ENCODE results near the gene SMIM24. TPM values are rescaled to one million over a fixed set of nuclear protein-coding genes. Genes with fewer than 3 reads are reported as not detected.

The SMIM24 gene
- total RNA-seq, 1 donor from 2014 or later, result 1.7 TPM

- H3K4me3 Mint-ChIP-seq, result no peak overlapping the region
- no peak for DNase-seq (ENCODE audit: low spot score)
- Histone ChIP-seq H4K20me1 (ENCODE audit: low read depth) (no peaks in the 10 kb centered on the region), H3K27me3 (peaks cover 29% of the 10 kb centered on the region), H3K79me2 (ENCODE audit: low read depth) (no peaks in the 10 kb centered on the region), H3K27ac (no peak overlapping the region), H3F3A (ENCODE audit: low read depth) (peaks cover 7% of the 10 kb centered on the region), H3K4me1 (no peaks in the 10 kb centered on the region), H3K36me3 (no peaks in the 10 kb centered on the region), H2AFZ (replicated peaks) (no peak overlapping the region), H3K4me3 (no peak overlapping the region), H3K4me2 (no peak overlapping the region), H3K9me3 (ENCODE audit: low read depth) (no peaks in the 10 kb centered on the region), H3K9ac (no peak overlapping the region)
- H3K27me3 Mint-ChIP-seq (ENCODE audit: insufficient read depth, low read depth), result peaks cover 15% of the 10 kb centered on the region
- H3K27ac Mint-ChIP-seq, result no peak overlapping the region
- peaks cover 14% of the 10 kb centered on the region for H3K4me1 Mint-ChIP-seq
- no peaks in the 10 kb centered on the region for H3K9me3 Mint-ChIP-seq
- no peaks in the 10 kb centered on the region for H3K36me3 Mint-ChIP-seq
- TF ChIP-seq EZH2phosphoT487 (IDR thresholded peaks at IDR 0.05) (no peak), EZH2 (IDR thresholded peaks at IDR 0.05) (no peak)
These were observed 2.8 kb downstream of the SMIM24 start for GRCh38 chr19:3477506-3477905.

GRCh38 chr19:3476830-3477229 lies 3.5 kb downstream of the SMIM24 start:
- no peaks in the 10 kb centered on the region for H3K79me2 ChIP-seq (ENCODE audit: low read depth)
- no peak overlapping the region for H3K4me2 ChIP-seq
- DNase-seq (ENCODE audit: low spot score), result no peak
- peaks cover 11% of the 10 kb centered on the region for H3K4me1 Mint-ChIP-seq
- no peak overlapping the region for H3K27ac ChIP-seq
- no peaks in the 10 kb centered on the region for H3K36me3 ChIP-seq
- no peaks in the 10 kb centered on the region for H3K9me3 ChIP-seq (ENCODE audit: low read depth)
- no peak overlapping the region for H3K9ac ChIP-seq
- peaks cover 17% of the 10 kb centered on the region for H3K27me3 Mint-ChIP-seq (ENCODE audit: insufficient read depth, low read depth)
- no peak overlapping the region for H3K4me3 ChIP-seq
- H3K36me3 Mint-ChIP-seq, result no peaks in the 10 kb centered on the region
- H3K27ac Mint-ChIP-seq, result no peak overlapping the region
- no peaks in the 10 kb centered on the region for H3K4me1 ChIP-seq
- TF ChIP-seq EZH2 (IDR thresholded peaks at IDR 0.05), result no peak
- TF ChIP-seq EZH2phosphoT487 (IDR thresholded peaks at IDR 0.05), result no peak
- TF ChIP-seq CTCF (IDR thresholded peaks at IDR 0.05), result no peak
- H3F3A ChIP-seq (ENCODE audit: low read depth), result peaks cover 7% of the 10 kb centered on the region
- H3K27me3 ChIP-seq, result peaks cover 34% of the 10 kb centered on the region
- no peaks in the 10 kb centered on the region for H3K9me3 Mint-ChIP-seq
- H2AFZ ChIP-seq (replicated peaks), result no peak overlapping the region
- H3K4me3 Mint-ChIP-seq, result no peak overlapping the region
- no peaks in the 10 kb centered on the region for H4K20me1 ChIP-seq (ENCODE audit: low read depth)

DNA sequence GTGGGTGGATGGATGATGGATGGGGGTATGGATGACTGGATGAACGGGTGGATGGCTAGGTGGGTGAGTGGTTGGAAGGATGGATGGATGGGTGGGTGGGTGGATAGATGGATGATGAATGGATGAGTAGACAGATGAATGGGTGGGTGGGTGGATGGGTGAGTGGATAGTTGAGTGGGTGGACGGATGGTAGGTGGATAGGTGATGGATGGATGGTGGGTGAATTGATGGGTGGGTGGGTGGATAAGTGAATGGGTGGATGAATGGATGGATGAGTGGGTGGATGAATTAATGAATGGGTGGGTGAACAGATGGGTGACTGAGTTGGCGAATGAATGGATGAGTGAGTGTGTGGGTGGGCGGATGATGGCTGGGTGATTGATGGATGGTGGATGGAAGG lies 4.9 kb downstream of the SMIM24 start:
- H3K4me1 ChIP-seq, result no peaks in the 10 kb centered on the region
- no peak overlapping the region for H3K4me2 ChIP-seq
- no peaks in the 10 kb centered on the region for H3K9me3 ChIP-seq (ENCODE audit: low read depth)
- Mint-ChIP-seq H3K9me3 (peaks cover 1% of the 10 kb centered on the region), H3K27me3 (ENCODE audit: insufficient read depth, low read depth) (peaks cover 23% of the 10 kb centered on the region), H3K4me3 (no peak overlapping the region), H3K4me1 (no peaks in the 10 kb centered on the region), H3K36me3 (no peaks in the 10 kb centered on the region), H3K27ac (no peak overlapping the region)
- no peak overlapping the region for H2AFZ ChIP-seq (replicated peaks)
- no peak for DNase-seq (ENCODE audit: low spot score)
- no peaks in the 10 kb centered on the region for H3K79me2 ChIP-seq (ENCODE audit: low read depth)
- TF ChIP-seq EZH2phosphoT487 (IDR thresholded peaks at IDR 0.05), result no peak
- TF ChIP-seq CTCF (IDR thresholded peaks at IDR 0.05), result no peak
- TF ChIP-seq EZH2 (IDR thresholded peaks at IDR 0.05), result no peak
- H3K4me3 ChIP-seq, result no peak overlapping the region
- no peaks in the 10 kb centered on the region for H4K20me1 ChIP-seq (ENCODE audit: low read depth)
- H3K27ac ChIP-seq, result no peak overlapping the region
- peaks cover under 1% of the 10 kb centered on the region for H3F3A ChIP-seq (ENCODE audit: low read depth)
- no peaks in the 10 kb centered on the region for H3K36me3 ChIP-seq
- H3K9ac ChIP-seq, result no peak overlapping the region
- peaks cover 48% of the 10 kb centered on the region for H3K27me3 ChIP-seq

- no peak overlapping the region for H3K27ac ChIP-seq
- H3K36me3 ChIP-seq, result no peaks in the 10 kb centered on the region
- no peak overlapping the region for H3K4me3 ChIP-seq
- H4K20me1 ChIP-seq (ENCODE audit: low read depth), result no peaks in the 10 kb centered on the region
- H3K27me3 ChIP-seq, result peaks cover 57% of the 10 kb centered on the region
- H3K4me1 ChIP-seq, result no peaks in the 10 kb centered on the region
- H3K4me2 ChIP-seq, result no peak overlapping the region
- no peak for DNase-seq (ENCODE audit: low spot score)
- Mint-ChIP-seq H3K9me3 (peaks cover 1% of the 10 kb centered on the region), H3K36me3 (no peaks in the 10 kb centered on the region), H3K27ac (no peak overlapping the region), H3K27me3 (ENCODE audit: insufficient read depth, low read depth) (peaks cover 30% of the 10 kb centered on the region), H3K4me3 (no peak overlapping the region), H3K4me1 (no peaks in the 10 kb centered on the region)
- H2AFZ ChIP-seq (replicated peaks), result no peak overlapping the region
- TF ChIP-seq EZH2phosphoT487 (IDR thresholded peaks at IDR 0.05) (no peak), CTCF (IDR thresholded peaks at IDR 0.05) (no peak), EZH2 (IDR thresholded peaks at IDR 0.05) (no peak)
- H3K9ac ChIP-seq, result no peak overlapping the region
- H3F3A ChIP-seq (ENCODE audit: low read depth), result no peaks in the 10 kb centered on the region
- H3K79me2 ChIP-seq (ENCODE audit: low read depth), result no peaks in the 10 kb centered on the region
- H3K9me3 ChIP-seq (ENCODE audit: low read depth), result no peaks in the 10 kb centered on the region
These were observed 5.7 kb downstream of the SMIM24 start for GRCh38 chr19:3474614-3475013.

Measured in neural progenitor cell (in vitro differentiated cells).